HUES64 (cell line): ENCODE results near the gene EFNB2.

Experiments used
- H3K27ac ChIP-seq: 2 replicates; pipeline ENCODE4 v1.7.0; 2013; ENCODE audit warnings: low read depth, low read length, inconsistent platforms
- H3K27me3 ChIP-seq: 2 replicates; pipeline ENCODE4 v1.6.1; 2013; ENCODE audit warnings: mild to moderate bottlenecking, low read length; ENCODE audit not compliant: insufficient read depth
- H3K36me3 ChIP-seq: 2 replicates; pipeline ENCODE4 v1.6.1; 2013; ENCODE audit warnings: mild to moderate bottlenecking, low read length; ENCODE audit not compliant: insufficient read depth
- H3K4me1 ChIP-seq: 2 replicates; pipeline ENCODE4 v1.6.1; 2013; ENCODE audit warnings: mild to moderate bottlenecking, low read length, moderate library complexity; ENCODE audit not compliant: insufficient read depth
- H3K4me3 ChIP-seq: 2 replicates; pipeline ENCODE4 v1.5.1; 2013; ENCODE audit warnings: mild to moderate bottlenecking, low read length, moderate library complexity
- H3K9ac ChIP-seq: 2 replicates; pipeline ENCODE4 v1.6.1; 2013; ENCODE audit warnings: mild to moderate bottlenecking, low read depth, low read length
- H3K9me3 ChIP-seq: 2 replicates; pipeline ENCODE4 v1.6.1; 2013; ENCODE audit warnings: low read depth, low read length; ENCODE audit not compliant: insufficient read depth
- WGBS: fragments of 150-250, 120-280 bp; methylation state at CpG from one replicate; pipeline ENCODE4 v1.1.7; 2013; ENCODE audit warnings: missing lambda C conversion rate; 5-methylcytosine and 5-hydroxymethylcytosine counted together

Gene EFNB2

GRCh38 chr13:106477303-106477702, 58.2 kb downstream of the EFNB2 start:
- H3K27ac ChIP-seq, result no peak overlapping the region
- 91% methylated on average over 5 of the region's 5 CpGs for WGBS
- H3K9ac ChIP-seq, result no peak overlapping the region
- no peaks in the 10 kb centered on the region for H3K36me3 ChIP-seq
- no peak overlapping the region for H3K4me3 ChIP-seq
- H3K9me3 ChIP-seq, result no peaks in the 10 kb centered on the region
- H3K27me3 ChIP-seq, result no peaks in the 10 kb centered on the region
- peaks cover 12% of the 10 kb centered on the region; the same call in 1 of the 2 replicates for H3K4me1 ChIP-seq

- Histone ChIP-seq H3K36me3 (no peaks in the 10 kb centered on the region), H3K4me1 (peaks cover 21% of the 10 kb centered on the region; the same call in 1 of the 2 replicates), H3K27ac (no peak overlapping the region), H3K9ac (no peak overlapping the region), H3K4me3 (no peak overlapping the region), H3K27me3 (no peaks in the 10 kb centered on the region), H3K9me3 (no peaks in the 10 kb centered on the region)
- WGBS, result 85% methylated on average over 3 of the region's 3 CpGs
These were observed 59.6 kb downstream of the EFNB2 start for GRCh38 chr13:106475852-106476251.

- no peak overlapping the region for H3K9ac ChIP-seq
- H3K36me3 ChIP-seq, result no peaks in the 10 kb centered on the region
- H3K4me1 ChIP-seq, result peaks cover 21% of the 10 kb centered on the region
- no peak overlapping the region for H3K4me3 ChIP-seq
- 77% methylated on average over 6 of the region's 6 CpGs for WGBS
- H3K27me3 ChIP-seq, result no peaks in the 10 kb centered on the region
- H3K27ac ChIP-seq, result no peak overlapping the region
- no peaks in the 10 kb centered on the region for H3K9me3 ChIP-seq
These were observed 60.5 kb downstream of the EFNB2 start for GRCh38 chr13:106474912-106475311.

- WGBS, result 88% methylated on average over 9 of the region's 9 CpGs
- Histone ChIP-seq H3K27ac (no peak overlapping the region), H3K27me3 (no peaks in the 10 kb centered on the region), H3K36me3 (no peaks in the 10 kb centered on the region), H3K9ac (no peak overlapping the region), H3K9me3 (no peaks in the 10 kb centered on the region), H3K4me3 (no peak overlapping the region), H3K4me1 (peaks cover 31% of the 10 kb centered on the region)
These were observed 62.3 kb downstream of the EFNB2 start for GRCh38 chr13:106473154-106473553.

DNA sequence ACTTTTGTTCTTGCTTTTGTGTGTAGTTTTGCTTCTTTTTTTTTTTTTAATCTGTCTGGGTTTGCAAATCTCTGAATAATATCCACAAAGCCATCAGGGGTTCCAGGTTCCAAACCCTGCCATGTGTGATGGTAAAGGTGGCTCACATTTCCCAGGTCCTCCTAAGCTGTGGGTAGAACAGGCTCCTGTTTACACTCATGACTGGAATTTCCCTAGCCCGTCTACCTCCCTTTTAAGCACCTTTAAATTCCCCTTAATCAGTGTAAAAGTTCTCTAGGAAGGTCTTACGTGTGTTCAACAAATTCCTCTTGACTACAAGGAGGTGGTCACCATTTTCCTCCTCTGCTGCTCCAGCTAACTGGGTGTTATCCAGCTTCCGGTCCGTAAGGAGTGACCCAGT, 62.8 kb downstream of the EFNB2 start:
- H3K4me3 ChIP-seq, result no peak overlapping the region
- H3K9ac ChIP-seq, result no peak overlapping the region
- no peak overlapping the region for H3K27ac ChIP-seq
- whole genome bisulfite sequencing, result 85% methylated on average over 4 of the region's 4 CpGs
- no peaks in the 10 kb centered on the region for H3K36me3 ChIP-seq
- H3K4me1 ChIP-seq, result peaks cover 36% of the 10 kb centered on the region
- H3K27me3 ChIP-seq, result no peaks in the 10 kb centered on the region
- no peaks in the 10 kb centered on the region for H3K9me3 ChIP-seq

DNA sequence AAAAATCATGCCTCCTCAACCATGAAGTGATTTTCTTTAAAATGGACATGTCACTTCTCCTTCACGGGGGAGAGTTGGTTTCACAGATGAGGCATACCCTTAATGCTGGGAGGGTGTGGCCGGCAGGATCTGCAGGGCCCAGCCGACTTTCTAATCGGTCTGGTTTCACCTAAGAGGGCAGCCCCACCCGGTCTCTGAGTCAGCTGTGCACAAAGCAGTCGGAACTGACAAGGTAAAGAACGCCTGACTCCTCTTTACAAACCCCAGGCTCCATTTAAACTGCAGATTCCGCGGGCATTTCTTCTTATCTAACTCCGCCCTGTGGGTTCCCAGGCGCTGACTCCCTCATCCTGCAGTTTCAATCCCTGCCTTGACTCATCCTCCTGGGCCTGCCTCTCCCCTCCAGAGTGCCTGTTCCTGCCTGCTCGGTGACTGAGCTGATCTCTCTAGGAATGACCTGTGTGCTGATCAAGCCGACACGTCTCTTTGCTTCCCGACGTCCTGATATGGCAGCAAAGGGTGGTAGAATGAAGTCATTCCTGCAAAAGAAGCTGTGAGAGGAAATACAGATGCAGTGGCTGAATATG, 63.4 kb downstream of the EFNB2 start:
- no peak overlapping the region; the same call in 1 of the 2 replicates for H3K4me3 ChIP-seq
- H3K4me1 ChIP-seq, result peaks cover 38% of the 10 kb centered on the region
- H3K9ac ChIP-seq, result no peak overlapping the region
- H3K27ac ChIP-seq, result no peak overlapping the region
- no peaks in the 10 kb centered on the region for H3K9me3 ChIP-seq
- WGBS, result 15% methylated on average over 16 of the region's 16 CpGs
- H3K27me3 ChIP-seq, result no peaks in the 10 kb centered on the region
- H3K36me3 ChIP-seq, result no peaks in the 10 kb centered on the region

GRCh38 chr13:106470576-106470975, 64.9 kb downstream of the EFNB2 start:
- H3K27ac ChIP-seq, result no peak overlapping the region
- 89% methylated on average over 7 of the region's 7 CpGs for WGBS
- no peak overlapping the region for H3K4me3 ChIP-seq
- no peak overlapping the region for H3K9ac ChIP-seq
- H3K4me1 ChIP-seq, result peaks cover 38% of the 10 kb centered on the region
- no peaks in the 10 kb centered on the region for H3K27me3 ChIP-seq
- H3K36me3 ChIP-seq, result no peaks in the 10 kb centered on the region
- H3K9me3 ChIP-seq, result no peaks in the 10 kb centered on the region

DNA sequence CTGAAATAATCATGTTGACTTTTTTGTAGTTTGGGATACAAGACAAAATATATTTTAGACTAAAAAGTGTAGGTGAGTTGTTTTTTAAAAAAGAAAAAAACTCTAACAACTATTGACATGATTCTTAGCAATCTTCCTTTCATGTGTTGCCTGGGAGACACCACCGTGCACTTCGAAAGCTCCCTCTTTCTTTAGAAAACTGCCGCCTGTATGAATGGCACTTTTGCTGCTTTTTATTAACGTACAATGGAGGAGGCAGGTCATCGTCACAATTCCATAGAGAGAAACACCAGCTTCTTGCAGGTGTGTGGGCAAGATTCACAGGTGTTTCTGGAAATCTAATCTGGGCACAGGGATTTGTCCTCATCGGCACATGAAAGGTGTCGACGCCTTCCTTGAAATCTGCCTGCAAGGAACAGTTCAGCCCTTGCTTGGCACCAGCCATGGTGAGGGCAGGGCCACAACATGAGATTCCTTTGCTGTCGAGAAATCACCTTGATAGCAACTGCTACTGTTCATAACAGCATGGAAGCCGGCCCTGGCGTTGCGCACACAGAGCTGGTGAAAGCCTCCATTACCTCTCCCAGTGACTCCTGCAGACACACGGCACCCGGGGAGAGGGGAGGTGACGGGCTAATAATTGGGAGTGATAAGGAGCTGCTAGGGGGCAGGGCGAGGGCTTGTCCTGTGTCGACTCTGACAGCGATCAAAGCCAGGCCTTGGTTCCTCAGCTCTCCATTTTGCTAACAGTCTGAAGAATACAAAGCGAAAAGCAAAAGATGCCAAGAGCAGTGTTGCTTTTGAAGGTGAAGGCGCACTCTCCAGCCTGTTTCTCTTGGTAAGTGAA, 66.5 kb downstream of the EFNB2 start:
- H3K9ac ChIP-seq, result no peak overlapping the region
- no peaks in the 10 kb centered on the region for H3K36me3 ChIP-seq
- WGBS, result 85% methylated on average over 20 of the region's 20 CpGs
- H3K4me1 ChIP-seq, result peaks cover 38% of the 10 kb centered on the region
- no peaks in the 10 kb centered on the region for H3K27me3 ChIP-seq
- H3K27ac ChIP-seq, result no peak overlapping the region
- H3K4me3 ChIP-seq, result no peak overlapping the region
- H3K9me3 ChIP-seq, result no peaks in the 10 kb centered on the region

- Histone ChIP-seq H3K36me3 (no peaks in the 10 kb centered on the region), H3K9me3 (no peaks in the 10 kb centered on the region), H3K4me3 (no peak overlapping the region), H3K27me3 (no peaks in the 10 kb centered on the region), H3K4me1 (peaks cover 34% of the 10 kb centered on the region), H3K27ac (peak overlapping the region; percentile 51; the same call in 1 of the 2 replicates), H3K9ac (no peak overlapping the region)
- 85% methylated on average over 7 of the region's 7 CpGs for WGBS
These were observed 67.3 kb downstream of the EFNB2 start for GRCh38 chr13:106468207-106468606.

GRCh38 chr13:106467427-106468122, 67.9 kb downstream of the EFNB2 start:
- Histone ChIP-seq H3K4me1 (peaks cover 29% of the 10 kb centered on the region), H3K27ac (no peak overlapping the region), H3K27me3 (no peaks in the 10 kb centered on the region), H3K36me3 (no peaks in the 10 kb centered on the region), H3K4me3 (no peak overlapping the region), H3K9ac (no peak overlapping the region), H3K9me3 (no peaks in the 10 kb centered on the region)
- WGBS, result 71% methylated on average over 9 of the region's 10 CpGs
